ENCODE results near the gene RAD51B.

RAD51B gene

DNA sequence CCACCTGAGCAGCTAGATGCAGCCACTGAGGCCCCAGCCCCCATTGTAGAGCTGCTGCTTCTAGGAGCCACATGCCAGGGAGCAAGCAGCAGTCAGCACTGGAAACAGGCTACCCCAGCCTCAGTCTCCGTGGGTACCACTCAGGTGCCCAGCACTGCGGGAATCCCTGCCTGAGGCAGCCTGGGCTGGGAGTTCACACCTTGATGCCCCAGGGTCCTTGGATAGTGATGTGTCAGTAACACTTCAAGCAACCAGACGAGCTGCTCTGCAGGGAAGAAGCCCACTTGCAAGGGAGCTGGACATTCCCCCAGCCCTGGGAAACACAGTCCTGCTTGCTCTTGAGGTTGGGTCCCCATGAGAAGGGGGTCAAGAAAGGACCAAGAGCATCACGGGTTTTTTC, 882.6 kb downstream of the RAD51B start:
- DNase-seq (ENCODE audit: low read depth) = no peak

DNA sequence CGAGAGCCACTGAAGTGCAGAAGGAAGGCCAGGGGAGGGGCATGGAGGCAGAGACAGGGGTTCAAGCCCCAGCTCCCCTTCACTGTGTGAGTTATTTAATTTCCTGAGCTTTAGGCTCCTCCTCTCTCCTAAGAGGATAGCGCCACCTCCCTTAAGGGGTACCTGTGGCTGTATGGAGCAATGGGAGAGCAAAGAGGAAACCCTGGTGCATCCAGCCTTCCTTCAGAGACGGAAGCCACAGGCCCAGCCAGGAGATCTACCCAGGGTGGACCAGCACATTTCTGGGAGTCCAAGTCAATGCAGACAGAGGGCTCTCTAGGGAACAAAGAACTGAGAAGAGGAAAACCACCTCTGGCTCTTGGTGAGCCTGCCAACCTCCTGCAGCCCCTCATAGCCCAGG, 883.0 kb downstream of the RAD51B start:
- DNase-seq (ENCODE audit: low read depth) = no peak

DNA sequence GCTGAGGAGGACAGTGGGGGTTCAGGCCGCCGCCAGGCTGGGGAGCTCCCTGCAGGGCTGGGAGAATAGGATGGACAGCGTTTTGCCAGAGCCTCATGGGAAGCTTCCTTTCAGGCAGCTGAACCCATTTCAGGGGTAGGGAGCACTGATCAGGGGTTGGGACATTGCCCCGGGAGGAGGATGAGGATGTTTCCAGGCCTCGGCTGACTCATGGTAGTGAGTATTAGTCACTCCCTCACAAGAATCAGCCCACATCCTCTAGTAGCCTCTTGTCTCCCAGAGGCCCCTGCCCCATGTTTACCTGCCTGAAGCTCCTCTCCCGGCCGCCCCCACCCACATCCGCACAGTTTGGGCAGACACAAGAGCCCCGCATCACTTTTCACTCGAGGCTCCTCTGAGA, 883.5 kb downstream of the RAD51B start:
- no peak for DNase-seq (ENCODE audit: low read depth)

DNA sequence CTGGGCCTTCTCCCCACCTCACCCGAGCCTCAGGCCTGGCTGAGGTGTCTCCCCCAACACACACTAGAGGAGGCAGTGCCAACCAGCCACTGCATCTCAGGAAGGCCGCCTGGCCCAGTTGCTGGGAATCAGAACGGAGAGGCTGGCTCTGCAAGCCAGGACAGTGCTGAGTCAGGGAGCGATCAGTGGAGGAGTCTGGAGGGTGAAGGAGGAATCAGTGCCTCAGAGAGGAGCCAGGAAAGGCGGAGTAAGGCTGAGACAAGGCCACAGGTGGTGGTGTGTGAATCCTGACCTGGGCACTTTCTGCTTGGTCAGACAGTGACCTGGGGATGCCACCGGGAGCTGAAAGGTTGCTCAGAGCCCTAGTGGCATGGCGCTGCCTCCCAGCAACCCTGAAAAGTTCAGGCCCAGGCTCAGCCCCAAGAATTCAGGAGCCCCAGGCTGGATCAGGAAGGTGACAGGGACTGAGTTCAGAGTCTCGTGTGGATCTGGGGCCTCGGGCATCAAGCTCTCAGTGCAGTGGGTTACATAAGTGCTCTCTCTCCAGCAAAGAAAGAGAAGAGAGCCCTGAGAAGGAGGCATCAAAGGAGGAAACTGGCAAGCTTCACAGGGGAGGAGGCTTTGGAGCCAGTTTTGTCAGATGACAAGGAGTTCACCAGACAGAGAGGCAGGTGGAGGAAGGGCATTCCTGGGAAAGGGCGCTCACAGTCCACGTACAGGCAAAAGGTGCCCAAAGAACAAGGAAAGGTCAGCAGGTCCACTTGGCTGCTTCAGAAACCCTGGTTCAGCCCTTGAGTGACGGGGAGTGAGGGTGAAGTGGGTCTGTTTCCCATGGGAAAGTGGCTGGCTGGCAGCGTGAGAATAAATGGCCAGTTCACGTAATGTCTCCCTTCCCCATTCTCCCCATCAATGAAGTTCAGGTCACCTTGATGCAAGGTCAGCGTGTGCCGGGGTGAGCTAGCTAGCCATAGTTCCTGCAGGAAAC, 885.4 kb downstream of the RAD51B start:
- no peak for DNase-seq (ENCODE audit: low read depth)

DNA sequence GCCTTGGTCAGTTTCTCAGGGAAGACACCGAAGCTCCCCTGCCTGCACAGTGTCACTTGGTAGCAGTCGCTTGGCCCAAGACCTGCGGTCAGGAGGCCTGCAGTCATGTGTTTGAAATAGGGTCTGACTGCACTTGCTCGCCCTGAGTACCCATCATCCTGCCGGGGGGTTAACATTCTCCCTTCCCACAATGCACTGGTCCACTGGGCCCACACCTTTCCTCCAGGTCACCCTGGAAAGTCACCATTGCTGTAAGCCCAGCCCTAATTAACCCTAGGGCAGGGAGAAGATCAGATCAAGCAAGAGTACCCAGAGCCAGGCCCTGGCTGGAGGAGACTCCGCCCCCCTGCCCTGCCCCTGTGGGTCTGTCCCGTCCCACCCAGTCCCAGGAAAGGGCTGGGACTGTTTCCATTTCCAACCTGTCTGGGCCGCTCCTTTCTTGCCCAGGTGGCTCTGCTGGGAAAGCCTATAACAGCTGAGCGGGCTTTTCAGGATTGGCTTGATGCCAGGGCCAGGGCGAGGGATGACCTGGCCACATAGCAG, 886.2 kb downstream of the RAD51B start:
- no peak for DNase-seq (ENCODE audit: low read depth)

DNA sequence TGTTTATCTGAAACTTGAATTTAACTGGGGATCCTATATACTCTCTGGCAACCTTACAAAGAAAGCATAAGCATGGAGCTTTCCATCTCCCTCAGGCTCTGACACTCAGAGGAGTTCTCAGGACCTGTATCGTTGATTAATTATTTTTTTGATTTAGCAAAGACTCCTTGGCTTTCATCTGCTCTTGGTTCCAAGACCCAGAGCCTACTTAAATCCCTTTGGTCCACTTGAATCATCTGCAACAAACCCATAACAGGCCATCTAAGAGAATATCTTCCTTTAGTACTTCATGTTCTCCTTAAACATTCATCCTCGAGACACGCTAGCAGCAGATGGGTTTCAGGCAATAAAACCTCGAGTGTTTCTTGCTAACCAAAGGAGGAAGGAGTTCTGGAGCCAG, 887.9 kb downstream of the RAD51B start:
- no peak for DNase-seq (ENCODE audit: low read depth)

DNA sequence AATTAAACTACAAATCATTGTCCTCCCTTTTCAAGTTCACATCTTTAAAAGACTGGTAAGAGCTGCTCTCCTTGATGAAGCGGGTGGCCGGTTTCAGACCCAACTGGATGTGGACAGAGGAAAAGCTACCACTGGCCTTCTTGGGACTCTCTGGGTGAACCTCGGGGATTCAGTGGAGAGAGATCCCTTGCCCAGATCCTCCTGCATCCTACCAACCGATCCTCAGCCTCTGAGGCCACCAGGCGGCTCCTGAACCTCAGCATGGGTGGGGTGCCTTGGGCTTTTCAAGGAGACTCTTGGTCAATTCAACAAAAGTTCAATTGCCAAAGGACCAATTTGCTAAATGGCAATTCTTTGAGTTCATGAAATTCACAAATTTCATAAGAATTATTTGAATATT, 888.8 kb downstream of the RAD51B start:
- DNase-seq (ENCODE audit: low read depth) = no peak

DNA sequence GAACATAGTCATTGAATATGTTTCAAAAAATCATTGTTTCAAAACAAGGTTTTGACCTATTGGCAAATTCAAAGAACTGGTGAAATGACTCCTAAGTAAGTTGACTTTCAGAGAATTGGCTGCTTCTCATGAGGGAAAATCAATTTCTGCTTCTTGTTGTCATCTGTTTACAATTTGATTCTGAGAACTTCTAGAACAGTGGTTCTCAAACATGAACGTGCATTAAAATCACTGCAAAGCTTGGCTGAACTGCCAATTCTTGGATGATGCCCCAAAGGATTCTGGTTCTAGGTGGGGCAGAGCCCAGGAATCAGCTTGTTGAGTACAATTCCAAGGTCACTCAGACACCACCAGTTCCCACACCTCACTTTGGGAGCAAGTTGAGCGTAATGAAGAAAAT, 889.4 kb downstream of the RAD51B start:
- no peak for DNase-seq (ENCODE audit: low read depth)

DNA sequence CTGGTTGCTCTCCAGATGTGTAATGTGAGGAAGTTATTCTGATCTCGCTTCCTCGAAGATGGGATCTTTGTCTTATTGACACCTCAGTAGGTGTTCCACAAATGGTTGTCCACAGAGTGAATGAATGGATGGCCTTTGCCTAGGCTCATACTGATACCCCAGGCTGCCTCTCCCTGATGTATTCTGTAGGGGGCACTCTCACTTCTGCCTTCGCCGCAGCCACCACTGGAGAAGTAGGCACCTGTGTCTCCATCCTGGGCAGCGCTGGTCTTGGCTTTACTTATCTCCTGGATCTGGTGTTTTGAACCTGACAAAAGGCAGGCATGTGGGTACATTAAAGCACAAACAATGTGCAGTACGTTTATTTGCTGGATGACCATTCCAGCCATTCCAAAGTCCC, 891.2 kb downstream of the RAD51B start:
- no peak for DNase-seq (ENCODE audit: low read depth)

DNA sequence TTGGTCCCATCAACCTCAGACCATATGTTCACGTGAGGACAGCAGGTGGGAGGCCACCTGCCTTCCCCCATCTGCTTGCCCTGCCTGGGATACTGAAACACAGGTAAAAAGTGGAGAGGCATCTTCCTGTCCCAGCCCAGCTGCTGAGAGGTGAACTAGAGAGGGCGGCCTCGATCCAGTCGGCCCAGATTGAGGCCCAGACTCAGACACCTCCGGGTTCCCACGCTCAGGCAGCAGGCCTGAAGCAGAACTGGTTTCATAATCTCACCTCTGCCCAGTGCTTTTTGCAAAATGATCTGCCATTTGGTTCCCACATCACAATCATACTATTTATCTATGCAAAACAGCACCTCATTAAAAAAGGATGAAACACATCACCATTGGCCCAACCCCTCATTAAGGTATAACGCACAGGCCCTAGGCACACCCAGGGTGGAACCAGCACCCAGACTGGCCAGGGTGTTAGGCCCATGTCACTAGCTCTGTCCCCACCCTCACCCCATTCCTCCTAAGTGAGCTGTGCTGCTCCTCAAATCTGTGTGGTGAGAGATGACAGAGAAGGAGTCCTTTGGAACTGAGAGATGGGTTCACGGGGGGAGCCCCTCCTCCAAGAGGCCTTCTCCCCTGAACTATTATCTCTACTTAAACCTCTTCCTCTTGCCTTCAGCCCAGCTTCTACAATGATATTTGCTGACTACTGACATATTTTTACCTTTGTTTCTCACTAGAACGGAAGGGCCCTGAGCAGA, 892.2 kb downstream of the RAD51B start:
- DNase-seq (ENCODE audit: low read depth) = no peak

DNA sequence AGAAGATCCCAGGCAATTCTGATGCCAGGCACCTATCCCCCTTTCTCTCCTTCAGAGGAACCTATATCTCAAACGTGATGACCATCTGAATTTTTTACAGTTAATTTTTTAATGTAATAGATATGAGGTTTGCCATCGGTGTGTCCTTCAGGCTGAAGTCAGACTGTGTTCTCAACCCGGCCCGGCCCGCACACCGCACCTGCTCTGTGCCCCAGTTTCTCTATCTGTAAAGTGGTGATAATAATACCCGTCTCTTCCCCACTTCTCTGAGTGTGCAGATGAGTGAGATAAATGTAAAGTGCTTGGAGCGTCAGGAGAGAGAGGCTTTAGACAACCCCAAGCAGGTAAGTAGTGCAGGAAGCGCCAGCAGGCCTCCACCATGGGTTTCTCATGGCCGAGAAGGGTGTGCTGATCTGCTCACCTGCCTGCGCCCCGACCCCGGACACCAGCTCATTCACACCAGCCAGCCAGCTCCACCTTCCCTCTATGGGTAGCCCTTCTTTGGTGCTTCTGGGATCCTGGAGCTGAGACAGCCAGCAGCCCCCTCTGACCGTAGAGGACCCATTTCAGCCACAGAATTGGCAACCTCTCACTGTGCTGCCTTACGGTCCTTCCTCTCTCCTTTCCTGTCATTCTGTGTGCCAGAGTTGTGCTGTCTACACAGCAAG, 893.3 kb downstream of the RAD51B start:
- DNase-seq (ENCODE audit: low read depth) = no peak

DNA sequence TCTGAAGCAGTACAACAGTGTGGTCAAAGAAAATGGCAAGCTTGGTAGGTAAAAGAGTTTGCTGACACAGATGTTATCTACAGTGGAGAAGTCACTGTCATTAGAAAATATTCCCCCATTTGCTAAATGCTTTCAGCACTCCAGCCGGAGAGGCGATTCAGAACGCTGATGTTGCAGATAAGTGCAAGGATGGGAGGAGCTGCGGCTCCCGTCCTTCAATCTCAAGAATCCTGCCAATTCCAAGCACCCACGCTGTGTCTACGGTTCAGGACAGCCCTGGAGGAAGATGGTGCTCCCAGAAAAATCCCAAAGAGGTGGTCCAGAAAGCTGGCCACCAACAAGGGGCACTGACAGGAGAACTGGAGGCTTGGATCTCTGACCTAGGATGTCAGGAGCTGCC, 894.2 kb downstream of the RAD51B start:
- no peak for DNase-seq (ENCODE audit: low read depth)

DNA sequence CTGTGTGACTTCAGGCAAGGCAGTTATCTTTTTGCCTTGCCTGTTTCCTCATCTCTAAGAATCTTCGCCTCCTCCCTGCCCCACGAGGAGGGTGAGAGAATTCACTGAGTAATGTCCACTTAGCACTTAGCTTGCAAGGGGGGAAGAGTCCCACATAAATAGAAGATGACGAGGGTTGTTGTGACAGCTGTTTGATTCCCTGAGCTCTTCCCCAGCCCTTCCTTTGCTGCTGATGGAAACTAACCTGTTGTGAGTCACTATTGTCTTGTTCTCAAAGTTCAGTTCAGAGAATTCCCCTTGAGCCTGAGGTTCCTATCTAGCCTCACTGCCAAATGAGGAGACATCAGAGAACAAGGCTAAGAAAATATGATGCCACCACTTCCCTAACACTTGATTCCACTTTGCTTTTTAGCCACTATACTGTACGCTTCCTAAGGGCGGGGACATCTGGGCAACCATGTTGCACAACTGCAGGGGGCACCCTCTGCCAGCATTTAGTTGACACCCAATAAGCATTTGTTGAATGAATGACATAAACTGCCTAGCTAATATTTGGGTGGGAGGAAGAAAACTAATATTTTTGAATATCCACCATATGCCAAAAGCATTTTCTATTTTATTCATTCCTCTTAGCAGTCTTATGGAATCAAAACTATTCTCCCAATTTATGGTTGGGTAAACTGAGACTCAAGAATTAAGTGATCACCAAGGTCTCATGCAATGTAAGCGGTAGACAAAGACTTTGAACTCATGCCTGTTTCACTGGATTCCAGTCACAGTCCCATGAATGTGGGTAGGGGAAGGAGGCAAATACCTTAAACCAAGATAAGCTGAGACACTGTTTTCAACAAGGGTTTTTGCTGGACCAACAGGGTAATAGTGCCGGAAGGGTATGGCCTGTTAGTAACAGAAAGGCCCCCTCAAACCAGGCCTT, 895.7 kb downstream of the RAD51B start:
- no peak for DNase-seq (ENCODE audit: low read depth)

DNA sequence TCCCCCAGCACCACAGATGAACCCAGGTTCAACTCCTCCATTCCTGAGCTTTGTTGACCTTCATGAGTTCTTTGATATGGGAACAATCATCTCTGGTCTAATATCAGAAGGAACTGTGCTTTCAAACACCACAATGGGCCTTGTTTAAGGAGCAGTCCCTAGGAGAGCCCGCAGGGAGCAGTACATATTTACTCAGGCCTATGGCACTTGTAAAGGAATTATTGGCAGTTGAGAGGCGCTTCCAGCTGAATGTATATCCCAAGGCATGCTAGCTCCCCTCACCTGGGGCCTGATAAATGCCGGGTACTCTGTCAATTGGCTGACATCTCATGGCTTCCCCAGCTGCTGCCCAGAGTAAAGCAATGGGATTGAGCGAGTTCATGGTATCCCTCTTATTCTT, 897.1 kb downstream of the RAD51B start:
- no peak for DNase-seq (ENCODE audit: low read depth)

DNA sequence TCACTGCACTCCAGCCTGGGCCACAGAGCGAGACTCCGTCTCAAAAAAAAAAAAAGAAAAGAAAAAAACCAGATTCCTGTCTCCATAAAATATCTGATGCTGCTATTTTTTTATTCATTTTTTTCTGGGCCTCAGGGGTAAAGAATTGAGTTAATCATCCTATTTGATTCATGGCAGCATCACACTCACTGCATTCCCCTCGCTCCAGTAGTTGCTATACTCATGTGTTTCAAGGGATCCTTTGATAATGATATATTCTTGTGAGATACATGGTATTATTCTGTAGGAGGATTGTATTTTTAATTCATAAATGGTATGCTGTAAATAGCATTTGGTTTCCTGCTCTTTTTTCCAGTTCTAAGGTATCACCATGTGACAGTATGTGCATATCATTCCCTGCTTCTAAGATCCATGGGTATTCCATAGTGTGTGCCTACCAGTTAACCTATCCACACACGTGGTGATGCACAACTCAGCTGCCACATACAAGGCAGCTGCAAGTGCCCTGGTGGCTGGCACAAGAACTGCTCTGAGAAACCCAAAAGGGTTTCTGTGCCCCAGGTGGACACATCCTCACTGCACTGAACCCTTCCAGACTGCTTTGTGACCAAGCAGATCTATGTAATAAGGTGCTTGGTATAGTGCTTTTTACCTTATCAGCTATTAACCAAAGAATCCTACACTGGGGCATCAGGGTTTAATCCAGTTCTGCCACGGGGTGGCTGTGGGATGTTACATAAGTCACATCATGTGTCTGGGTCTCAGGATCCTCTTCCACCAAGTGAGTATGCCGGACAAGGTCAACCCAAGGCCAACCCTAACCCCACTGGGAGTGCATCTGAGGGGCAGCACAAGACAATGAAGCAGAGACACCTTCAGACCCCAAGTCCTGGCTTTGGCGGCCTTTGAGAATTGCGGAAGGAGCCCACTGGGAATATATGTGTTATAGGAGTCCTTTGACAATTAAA, 898.7 kb downstream of the RAD51B start:
- DNase-seq (ENCODE audit: low read depth) = no peak

DNA sequence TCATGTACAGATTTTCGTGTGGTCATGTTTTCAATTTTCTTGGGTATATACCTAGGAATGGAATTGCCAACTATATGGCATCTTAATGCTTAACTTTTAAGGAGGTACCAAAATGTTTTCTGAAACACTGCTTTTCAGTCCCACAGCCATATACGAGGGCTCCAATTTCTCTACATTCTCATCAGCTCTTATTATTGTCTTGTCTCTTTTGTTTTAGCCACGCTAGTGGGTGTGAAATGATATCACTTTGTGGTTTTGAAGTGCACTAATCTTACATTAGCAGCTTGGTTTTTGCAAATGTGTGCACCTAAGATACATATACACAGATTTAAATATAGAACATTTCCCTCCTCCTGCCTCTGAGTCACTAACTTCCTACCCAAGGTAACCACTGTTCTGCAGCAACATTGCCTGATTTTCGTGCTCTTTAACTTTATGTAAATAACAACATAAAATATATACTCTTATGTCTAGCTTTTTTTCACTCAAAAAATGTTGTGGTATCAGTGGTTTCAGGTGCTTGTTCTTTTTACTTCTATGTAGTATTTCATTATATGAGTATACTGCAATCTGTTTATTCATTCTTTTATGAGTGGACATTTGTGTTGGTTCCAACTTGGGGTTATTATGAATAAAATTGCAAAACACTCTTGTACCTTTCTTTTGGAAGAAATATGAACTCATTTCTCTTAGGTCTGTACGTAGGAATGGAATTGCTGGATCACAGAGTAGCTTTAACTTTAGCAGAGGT, 900.2 kb downstream of the RAD51B start:
- no peak for DNase-seq (ENCODE audit: low read depth)

DNA sequence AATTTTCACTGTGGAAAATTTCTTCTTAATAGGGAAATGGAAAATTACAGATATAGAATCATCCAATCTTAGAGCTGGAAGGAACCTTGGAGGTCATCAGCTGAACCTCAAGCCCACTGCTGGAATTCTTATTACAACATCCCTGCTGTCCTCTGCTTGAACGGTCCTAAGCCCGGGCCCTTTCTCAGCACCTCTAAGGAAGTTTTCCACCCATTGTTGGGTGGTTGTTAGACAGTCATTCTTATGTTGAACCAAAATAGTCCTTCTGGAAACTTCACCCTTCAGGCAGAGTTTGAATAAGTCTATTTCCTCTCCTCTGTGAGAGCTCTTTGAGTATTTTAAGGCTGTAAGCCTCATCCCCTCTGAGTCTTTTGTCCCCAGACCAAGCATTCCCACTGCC, 902.6 kb downstream of the RAD51B start:
- no peak for DNase-seq (ENCODE audit: low read depth)

DNA sequence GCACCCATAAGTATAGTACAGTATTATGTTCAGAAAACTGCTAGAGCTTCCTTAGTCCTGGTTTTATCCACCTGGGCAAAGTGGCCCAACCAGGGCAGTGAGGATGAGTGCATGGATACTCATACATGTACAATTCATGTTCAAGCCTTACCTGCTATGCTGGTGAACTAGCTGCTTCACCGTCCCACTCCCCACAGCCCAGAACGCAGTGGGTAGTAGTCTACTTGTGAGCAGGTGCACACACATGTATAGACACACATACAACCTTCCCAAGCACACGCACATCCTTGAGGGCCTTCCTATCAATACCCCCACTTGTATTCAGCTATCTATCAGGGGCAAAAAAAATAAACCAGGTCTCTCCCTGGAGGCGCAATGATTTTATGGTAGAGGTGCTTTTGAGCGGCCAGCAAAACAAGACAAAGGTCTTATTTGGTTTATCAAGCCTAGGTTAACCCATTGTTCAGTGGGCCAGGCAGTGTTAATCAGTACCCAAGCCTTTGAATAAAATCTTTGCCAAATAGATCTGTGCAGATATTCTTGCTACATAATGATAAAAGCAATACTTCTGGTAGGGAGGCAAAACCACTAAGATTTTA, 903.5 kb downstream of the RAD51B start:
- no peak for DNase-seq (ENCODE audit: low read depth)

DNA sequence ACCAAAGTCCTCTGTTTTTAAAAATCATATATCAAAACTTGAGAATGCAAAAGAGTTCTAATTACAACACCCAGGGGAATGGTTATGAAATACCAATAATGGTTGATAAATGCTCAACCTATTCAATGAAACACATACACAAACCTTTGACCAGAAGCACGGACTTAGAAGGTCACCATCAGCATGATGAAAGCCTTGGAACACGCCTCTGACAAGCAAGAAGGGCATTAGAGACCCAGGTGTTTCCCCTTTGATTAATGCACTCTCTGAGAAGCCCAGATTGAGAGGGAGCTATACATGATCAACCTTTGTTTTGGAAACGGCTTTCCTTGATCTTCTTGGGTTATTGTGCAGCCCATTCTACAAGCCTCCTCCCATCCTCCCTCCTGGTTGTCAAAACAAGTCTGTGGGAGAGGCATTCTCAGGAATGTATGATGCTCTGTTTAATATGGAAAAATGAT, 904.3 kb downstream of the RAD51B start:
- DNase-seq (ENCODE audit: low read depth) = no peak
